HTERT RPE-1 (cell line): ENCODE data around the gene TXLNB.

Experiments used
- in situ Hi-C: fragments of 300-500 bp; cut with MboI; formaldehyde crosslinking; loops from 4 replicates; pipeline ENCODE4 v1.14.3; 2020; ENCODE audit warnings: low sequenced_read_pairs

Gene TXLNB

GRCh38 chr6:139275279-139276055 is 16.3 kb downstream of the TXLNB start:
- in situ Hi-C loops, result no loop called here

- in situ Hi-C loops, result no loop called here
Measured at GRCh38 chr6:139271056-139271455, 20.7 kb downstream of the TXLNB start.

- in situ Hi-C loops, result no loop called here
Measured at GRCh38 chr6:139270249-139270648, 21.5 kb downstream of the TXLNB start.

- in situ Hi-C loops, result no loop called here
Measured at GRCh38 chr6:139265512-139266190, 26.1 kb downstream of the TXLNB start.

GRCh38 chr6:139262519-139263300 is 29.1 kb downstream of the TXLNB start:
- in situ Hi-C loops, result no loop called here

GRCh38 chr6:139257821-139258398 is 33.9 kb downstream of the TXLNB start:
- in situ Hi-C loops, result no loop called here

- in situ Hi-C loops, result no loop called here
Measured at GRCh38 chr6:139257291-139257690, 34.5 kb downstream of the TXLNB start.

- in situ Hi-C loops, result no loop called here
Measured at GRCh38 chr6:139256087-139256486, 35.7 kb downstream of the TXLNB start.

GRCh38 chr6:139254196-139254595 is 37.6 kb downstream of the TXLNB start:
- in situ Hi-C loops, result no loop called here

GRCh38 chr6:139253656-139254055 is 38.1 kb downstream of the TXLNB start:
- in situ Hi-C loops, result no loop called here

- in situ Hi-C loops, result no loop called here
Measured at GRCh38 chr6:139251691-139252390, 40.0 kb downstream of the TXLNB start.

- in situ Hi-C loops, result no loop called here
Measured at GRCh38 chr6:139251045-139251690, 40.6 kb downstream of the TXLNB start.

- in situ Hi-C loops, result no loop called here
Measured at GRCh38 chr6:139250296-139251044, 41.3 kb downstream of the TXLNB start.

- in situ Hi-C loops, result no loop called here
Measured at GRCh38 chr6:139249395-139249794, 42.4 kb downstream of the TXLNB start.

GRCh38 chr6:139248911-139249310 is 42.9 kb downstream of the TXLNB start:
- in situ Hi-C loops, result no loop called here

GRCh38 chr6:139247618-139248017 is 44.2 kb downstream of the TXLNB start:
- in situ Hi-C loops, result no loop called here

GRCh38 chr6:139243536-139243935 is 48.3 kb downstream of the TXLNB start:
- in situ Hi-C loops, result no loop called here

- in situ Hi-C loops, result no loop called here
Measured at GRCh38 chr6:139242457-139243240, 49.1 kb downstream of the TXLNB start.
